Loucy (cell line): ENCODE data around the gene SLC39A3.

Experiments used
- H2AFZ ChIP-seq: fragments of 200-600 bp; sonication (generic); 2 replicates; pipeline ENCODE4 v1.6.0; 2016; ENCODE audit warnings: antibody characterized with exemption, mild to moderate bottlenecking, low read length, moderate library complexity
- H3F3A ChIP-seq: fragments of 200-600 bp; 2 replicates; pipeline ENCODE4 v1.6.0; 2016; ENCODE audit warnings: antibody characterized with exemption, low read depth, mild to moderate bottlenecking
- H3K27me3 ChIP-seq: fragments of 200-600 bp; sonication (generic); 2 replicates; pipeline ENCODE4 v1.6.1; 2014; ENCODE audit warnings: low read length, mild to moderate bottlenecking; ENCODE audit not compliant: insufficient read depth, poor library complexity, severe bottlenecking
- H3K36me3 ChIP-seq: fragments of 200-600 bp; sonication (generic); 2 replicates; pipeline ENCODE4 v1.6.1; 2016; ENCODE audit warnings: low read length; ENCODE audit not compliant: insufficient read depth
- H3K4me1 ChIP-seq: fragments of 200-600 bp; sonication (generic); 2 replicates; pipeline ENCODE4 v1.5.1; 2014; ENCODE audit warnings: low read length, mild to moderate bottlenecking; ENCODE audit not compliant: insufficient read depth, poor library complexity, severe bottlenecking
- H3K4me2 ChIP-seq: fragments of 200-600 bp; sonication (generic); 2 replicates; pipeline ENCODE4 v1.6.0; 2014; ENCODE audit warnings: antibody characterized with exemption, low read length, low read depth, mild to moderate bottlenecking; ENCODE audit not compliant: poor library complexity, severe bottlenecking
- H3K4me3 ChIP-seq: fragments of 200-600 bp; sonication (generic); 2 replicates; pipeline ENCODE4 v1.5.1; 2014; ENCODE audit warnings: low read length, mild to moderate bottlenecking, mixed read lengths; ENCODE audit not compliant: poor library complexity, severe bottlenecking
- H3K79me2 ChIP-seq: fragments of 200-600 bp; sonication (generic); 2 replicates; pipeline ENCODE4 v1.6.1; 2014; ENCODE audit warnings: low read length; ENCODE audit not compliant: insufficient read depth
- H3K9ac ChIP-seq: fragments of 200-600 bp; sonication (generic); 2 replicates; pipeline ENCODE4 v1.6.0; 2014; ENCODE audit warnings: mild to moderate bottlenecking, low read depth, low read length, moderate library complexity; ENCODE audit not compliant: poor library complexity, severe bottlenecking
- H3K9me2 ChIP-seq: fragments of 200-600 bp; sonication (generic); replicated peaks from 2 replicates; pipeline ENCODE4 v1.6.1; 2016; ENCODE audit warnings: low read depth, low read length, mixed read lengths
- H3K9me3 ChIP-seq: fragments of 200-600 bp; sonication (generic); 2 replicates; pipeline ENCODE4 v1.6.1; 2014; ENCODE audit warnings: mild to moderate bottlenecking, antibody characterized with exemption, low read length, low read depth; ENCODE audit not compliant: insufficient read depth
- H4K20me1 ChIP-seq: fragments of 200-600 bp; sonication (generic); 2 replicates; pipeline ENCODE4 v1.6.0; 2014; ENCODE audit warnings: antibody characterized with exemption, low read length, mild to moderate bottlenecking; ENCODE audit not compliant: insufficient read depth, poor library complexity, severe bottlenecking
- EZH2phosphoT487 ChIP-seq: fragments of 200-600 bp; IDR thresholded peaks from 2 replicates; pipeline ENCODE4 v1.6.1; 2018; ENCODE audit warnings: antibody characterized with exemption, mild to moderate bottlenecking, moderate library complexity, borderline replicate concordance
- TF ChIP-seq, protein P1 (sequence below): fragments of 200-600 bp; sonication (generic); conservative IDR thresholded peaks from 2 replicates; pipeline ENCODE4 v1.5.1; 2014; ENCODE audit warnings: mild to moderate bottlenecking, antibody characterized with exemption, low read length

SLC39A3 gene

DNA sequence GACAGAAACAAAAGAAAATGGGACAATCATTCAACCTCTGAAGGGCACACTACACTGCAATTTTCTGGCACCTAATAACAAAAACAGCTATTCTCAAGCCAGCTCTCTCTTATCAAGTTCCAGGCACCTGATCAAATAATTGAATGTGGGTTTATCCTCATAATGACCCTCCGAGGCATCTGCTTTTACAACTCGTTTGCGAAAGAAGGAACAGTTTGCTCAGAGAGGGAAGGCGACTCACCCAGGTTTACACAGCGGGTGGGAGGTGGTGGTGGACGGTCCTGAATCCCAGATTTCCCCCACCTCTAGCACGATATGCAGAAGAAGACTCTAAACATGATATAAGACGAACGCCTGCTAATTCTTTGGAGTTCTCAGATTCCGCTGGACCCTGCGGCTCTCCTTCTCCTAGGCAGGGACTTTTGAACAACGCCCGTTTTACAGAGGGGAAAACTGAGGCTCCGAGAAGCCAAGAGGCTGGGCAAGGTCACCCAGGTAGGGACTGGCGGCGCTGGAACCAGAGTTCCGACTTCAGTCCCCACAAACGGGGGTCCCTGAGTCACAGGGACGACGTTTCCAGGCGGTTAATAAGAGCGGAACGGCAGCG lies 42.6 kb upstream of the SLC39A3 start:
- Histone ChIP-seq H3K9me2 (no peaks in the 10 kb centered on the region), H3K79me2 (peaks cover 78% of the 10 kb centered on the region), H3K27me3 (no peaks in the 10 kb centered on the region), H3F3A (no peaks in the 10 kb centered on the region), H3K4me2 (peak overlapping the region; percentile 76), H3K36me3 (no peaks in the 10 kb centered on the region), H2AFZ (peak overlapping the region; percentile 69; the same call in 1 of the 2 replicates), H3K9me3 (no peaks in the 10 kb centered on the region), H3K9ac (peak overlapping the region; percentile 94), H4K20me1 (peaks cover 44% of the 10 kb centered on the region), H3K4me3 (peak overlapping the region; percentile 89), H3K4me1 (peaks cover 33% of the 10 kb centered on the region)
- no peak for TF ChIP-seq EZH2phosphoT487
- TF ChIP-seq, protein P1, sequence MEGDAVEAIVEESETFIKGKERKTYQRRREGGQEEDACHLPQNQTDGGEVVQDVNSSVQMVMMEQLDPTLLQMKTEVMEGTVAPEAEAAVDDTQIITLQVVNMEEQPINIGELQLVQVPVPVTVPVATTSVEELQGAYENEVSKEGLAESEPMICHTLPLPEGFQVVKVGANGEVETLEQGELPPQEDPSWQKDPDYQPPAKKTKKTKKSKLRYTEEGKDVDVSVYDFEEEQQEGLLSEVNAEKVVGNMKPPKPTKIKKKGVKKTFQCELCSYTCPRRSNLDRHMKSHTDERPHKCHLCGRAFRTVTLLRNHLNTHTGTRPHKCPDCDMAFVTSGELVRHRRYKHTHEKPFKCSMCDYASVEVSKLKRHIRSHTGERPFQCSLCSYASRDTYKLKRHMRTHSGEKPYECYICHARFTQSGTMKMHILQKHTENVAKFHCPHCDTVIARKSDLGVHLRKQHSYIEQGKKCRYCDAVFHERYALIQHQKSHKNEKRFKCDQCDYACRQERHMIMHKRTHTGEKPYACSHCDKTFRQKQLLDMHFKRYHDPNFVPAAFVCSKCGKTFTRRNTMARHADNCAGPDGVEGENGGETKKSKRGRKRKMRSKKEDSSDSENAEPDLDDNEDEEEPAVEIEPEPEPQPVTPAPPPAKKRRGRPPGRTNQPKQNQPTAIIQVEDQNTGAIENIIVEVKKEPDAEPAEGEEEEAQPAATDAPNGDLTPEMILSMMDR, result no peak

DNA sequence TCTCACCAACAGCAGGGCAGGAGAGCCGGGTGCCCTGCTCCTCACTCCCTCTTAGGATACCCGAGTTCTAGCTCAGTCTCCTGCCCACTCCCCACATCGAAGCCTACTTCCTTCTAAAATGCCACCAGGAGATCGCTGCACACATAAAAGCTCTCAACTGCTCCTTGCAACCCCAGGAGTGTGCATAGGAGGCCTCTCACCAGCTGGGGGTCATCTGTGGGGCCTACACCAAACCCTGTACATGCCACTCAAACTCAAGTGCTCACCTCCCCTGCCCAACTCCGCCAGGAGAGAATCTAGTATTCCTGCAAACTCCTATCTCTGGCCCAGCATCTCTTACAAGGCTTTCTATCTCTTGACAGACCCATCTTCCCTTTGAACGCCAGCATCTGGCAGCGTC lies 40.5 kb upstream of the SLC39A3 start:
- H4K20me1 ChIP-seq, result peaks cover 55% of the 10 kb centered on the region
- no peak overlapping the region for H2AFZ ChIP-seq
- no peaks in the 10 kb centered on the region for H3F3A ChIP-seq
- H3K27me3 ChIP-seq, result no peaks in the 10 kb centered on the region
- peak overlapping the region; percentile 94 for H3K9ac ChIP-seq
- H3K9me2 ChIP-seq, result no peaks in the 10 kb centered on the region
- TF ChIP-seq, protein P1, result no peak
- no peak for TF ChIP-seq EZH2phosphoT487
- H3K9me3 ChIP-seq, result no peaks in the 10 kb centered on the region
- peak overlapping the region; percentile 89 for H3K4me3 ChIP-seq
- H3K4me1 ChIP-seq, result peaks cover 38% of the 10 kb centered on the region
- no peaks in the 10 kb centered on the region for H3K36me3 ChIP-seq
- H3K79me2 ChIP-seq, result peaks cover 78% of the 10 kb centered on the region
- H3K4me2 ChIP-seq, result peak overlapping the region; percentile 76

DNA sequence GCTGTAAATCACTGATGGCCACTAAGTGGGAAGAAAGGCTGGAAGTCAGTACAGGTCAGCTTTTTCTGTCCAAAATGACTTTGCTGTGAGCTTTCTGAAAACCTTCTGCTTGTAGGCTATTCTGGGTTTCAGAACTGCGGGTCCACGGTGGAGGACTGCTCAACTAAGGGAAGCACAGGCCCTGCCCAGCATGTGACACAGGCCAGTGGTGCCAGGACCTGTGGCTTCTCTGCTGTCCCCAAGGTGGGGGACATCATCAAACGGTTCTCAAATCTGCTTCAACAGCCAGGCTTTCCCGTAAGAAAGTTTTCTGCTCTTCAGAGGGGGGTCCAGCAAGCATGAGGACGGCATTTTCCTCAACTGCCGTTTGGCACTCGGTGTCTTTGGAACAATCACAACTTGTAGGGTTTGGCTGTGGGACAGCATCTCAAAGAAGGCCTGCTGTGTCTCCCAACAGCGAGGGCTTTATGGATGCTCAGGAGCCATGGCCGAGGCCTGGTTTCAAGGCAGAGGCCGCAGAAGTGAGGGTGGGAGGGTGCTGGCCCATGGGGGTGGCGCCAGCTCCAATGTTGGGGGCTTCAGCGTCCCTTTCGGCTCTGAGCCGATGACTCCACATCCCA lies 39.4 kb upstream of the SLC39A3 start:
- H3K36me3 ChIP-seq, result no peaks in the 10 kb centered on the region
- H3K9me3 ChIP-seq, result no peaks in the 10 kb centered on the region
- H3K4me1 ChIP-seq, result peaks cover 38% of the 10 kb centered on the region
- H2AFZ ChIP-seq, result no peak overlapping the region
- TF ChIP-seq, protein P1, result no peak
- no peak for TF ChIP-seq EZH2phosphoT487
- no peaks in the 10 kb centered on the region for H3F3A ChIP-seq
- peak overlapping the region; percentile 76 for H3K4me2 ChIP-seq
- H3K27me3 ChIP-seq, result no peaks in the 10 kb centered on the region
- no peaks in the 10 kb centered on the region for H3K9me2 ChIP-seq
- peaks cover 89% of the 10 kb centered on the region for H3K79me2 ChIP-seq
- H3K9ac ChIP-seq, result no peak overlapping the region
- H4K20me1 ChIP-seq, result peaks cover 66% of the 10 kb centered on the region
- H3K4me3 ChIP-seq, result peak overlapping the region; percentile 89
